ENCODE data around the gene VEPH1.
A peak's percentile ranks its signal among the peaks of the same experiment; 100 is the strongest.

VEPH1 gene

DNA sequence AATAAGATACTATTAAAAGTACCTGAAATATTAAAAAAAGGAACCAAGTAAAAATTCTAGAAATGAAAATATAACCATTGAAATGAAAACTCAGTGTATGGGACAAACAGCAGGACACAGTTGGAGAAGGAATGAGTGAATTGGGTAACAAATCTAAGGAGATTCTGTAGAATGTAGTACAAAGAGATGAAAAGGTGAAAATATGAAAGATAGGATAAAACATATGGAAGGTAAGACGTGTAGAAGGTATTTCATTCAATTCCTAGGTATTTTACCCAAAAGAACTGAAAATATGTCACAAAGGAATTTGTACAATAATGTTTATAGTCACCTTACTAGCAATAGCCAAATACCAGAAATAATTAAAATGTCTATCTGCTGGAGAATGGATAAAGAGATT is 260.4 kb downstream of the VEPH1 start:
- no peak for DNase-seq

DNA sequence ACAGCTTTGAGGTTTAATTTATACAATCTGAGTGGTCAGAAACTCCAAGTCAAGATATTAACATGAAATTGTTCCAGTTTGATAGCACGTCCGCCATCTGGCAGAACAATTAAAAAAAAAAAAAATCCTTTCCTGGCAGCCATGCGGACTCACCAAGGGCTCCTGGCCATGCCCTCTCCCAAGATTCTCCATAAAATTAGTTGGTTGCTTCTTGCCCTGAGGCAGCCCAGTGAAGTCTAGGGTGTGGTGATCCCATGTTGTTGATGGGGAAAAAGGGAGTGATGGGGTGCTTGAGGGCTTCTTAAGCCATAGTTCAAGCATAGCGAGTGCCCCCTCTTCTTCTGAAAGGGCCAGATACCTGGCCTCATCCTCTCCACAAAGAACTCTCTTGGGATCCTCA is 261.6 kb downstream of the VEPH1 start:
- no peak for DNase-seq

DNA sequence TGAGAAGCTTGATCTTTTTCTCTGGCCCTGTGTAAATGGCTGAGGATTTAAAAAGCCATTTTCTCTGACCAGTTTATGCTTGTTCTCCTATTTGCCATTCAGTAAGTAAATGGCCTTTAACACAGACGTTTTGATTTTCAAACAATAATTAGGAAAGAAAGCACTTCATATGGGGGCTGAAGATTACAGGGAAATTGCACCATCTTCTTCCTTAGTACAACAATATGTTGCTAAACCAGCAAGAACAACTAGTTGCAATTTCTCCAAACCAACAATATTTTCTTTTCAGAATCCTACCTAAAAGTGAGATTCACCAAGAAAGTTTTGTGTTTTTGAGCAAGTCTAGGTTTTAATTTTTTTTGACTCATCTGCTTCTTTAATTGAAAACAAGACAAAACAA is 262.8 kb downstream of the VEPH1 start:
- DNase-seq, result no peak

GRCh38 chr3:157239082-157239704 is 264.0 kb downstream of the VEPH1 start:
- peak; percentile 7 to 55 (median 30) for DNase-seq

DNA sequence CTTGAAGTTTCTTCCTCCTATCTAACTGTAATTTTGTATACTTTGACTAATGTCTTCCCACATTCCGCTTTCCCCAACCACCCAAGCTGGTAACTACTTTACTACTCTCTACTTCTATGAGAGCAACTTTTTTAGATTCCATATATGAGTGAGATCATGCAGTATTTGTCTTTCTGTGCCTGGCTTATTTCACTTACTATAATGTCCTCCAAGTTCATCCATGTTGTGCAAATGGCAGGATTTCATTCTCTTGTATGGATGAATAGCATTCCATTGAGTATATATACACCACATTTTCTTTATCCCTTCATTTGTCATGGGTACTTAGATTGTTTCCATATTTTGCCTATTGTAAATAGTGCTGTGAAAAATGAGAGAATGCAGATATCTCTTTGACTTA is 264.8 kb downstream of the VEPH1 start:
- no peak for DNase-seq

DNA sequence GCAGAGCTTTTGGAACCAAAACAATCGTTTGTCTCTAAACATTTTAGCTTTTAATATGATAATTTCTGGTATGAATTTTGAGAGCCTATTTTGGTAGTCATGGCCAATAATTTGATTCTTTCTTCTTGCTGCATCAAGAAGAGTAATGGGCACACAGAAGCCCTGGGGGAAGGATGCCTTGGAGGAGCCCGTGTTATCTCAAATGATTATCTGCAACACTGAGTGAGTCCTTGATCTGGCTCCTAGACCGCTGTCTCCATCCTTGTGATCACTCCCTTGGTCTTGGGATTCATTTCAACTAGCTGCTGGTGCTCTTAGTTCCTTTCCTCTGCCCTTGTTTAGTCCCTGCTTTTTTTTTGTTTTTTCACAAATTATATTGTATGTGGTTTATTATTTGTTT is 265.3 kb downstream of the VEPH1 start:
- DNase-seq, result no peak

DNA sequence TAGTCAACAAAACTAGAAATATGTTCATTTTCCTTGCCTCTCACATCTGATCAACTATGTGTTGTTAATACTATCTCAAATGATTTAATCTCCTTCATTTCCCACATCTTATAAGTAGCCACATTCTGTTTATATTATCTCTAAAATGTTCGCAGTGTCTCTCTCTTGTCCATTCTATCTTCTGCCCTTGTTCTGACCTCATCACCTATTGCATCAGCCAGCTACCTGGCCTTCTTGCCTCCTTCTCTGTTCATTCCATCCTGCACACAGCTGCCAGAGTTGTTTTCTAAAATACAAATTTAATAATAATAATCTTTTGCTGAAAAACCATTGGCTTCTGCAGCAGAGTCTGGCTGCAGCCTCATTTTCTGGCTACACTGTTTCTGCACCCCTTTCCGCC is 267.9 kb downstream of the VEPH1 start:
- no peak for DNase-seq

- DNase-seq, result no peak
Observed at GRCh38 chr3:157233923-157234322, 269.3 kb downstream of the VEPH1 start.

DNA sequence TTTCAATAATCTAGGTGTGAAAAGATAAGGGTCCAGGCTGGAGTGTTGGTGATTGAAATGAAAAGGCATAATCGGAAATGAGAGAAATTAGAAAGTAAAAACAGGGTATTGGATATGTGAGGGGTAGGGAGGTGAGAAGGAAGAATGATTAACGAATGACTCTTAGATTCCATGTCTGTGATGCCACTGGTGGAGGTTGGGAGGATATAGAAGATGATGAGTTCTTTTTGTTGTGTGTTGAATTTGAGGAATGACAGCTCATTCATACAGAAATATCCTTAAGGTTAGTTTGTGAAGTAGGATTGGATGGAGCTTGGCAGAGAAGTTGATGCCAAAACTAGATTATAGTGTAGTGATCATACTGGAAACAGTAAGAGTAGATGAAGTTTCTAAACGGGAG is 271.1 kb downstream of the VEPH1 start:
- DNase-seq, result no peak

GRCh38 chr3:157231071-157231470 is 272.1 kb downstream of the VEPH1 start:
- no peak for DNase-seq

DNA sequence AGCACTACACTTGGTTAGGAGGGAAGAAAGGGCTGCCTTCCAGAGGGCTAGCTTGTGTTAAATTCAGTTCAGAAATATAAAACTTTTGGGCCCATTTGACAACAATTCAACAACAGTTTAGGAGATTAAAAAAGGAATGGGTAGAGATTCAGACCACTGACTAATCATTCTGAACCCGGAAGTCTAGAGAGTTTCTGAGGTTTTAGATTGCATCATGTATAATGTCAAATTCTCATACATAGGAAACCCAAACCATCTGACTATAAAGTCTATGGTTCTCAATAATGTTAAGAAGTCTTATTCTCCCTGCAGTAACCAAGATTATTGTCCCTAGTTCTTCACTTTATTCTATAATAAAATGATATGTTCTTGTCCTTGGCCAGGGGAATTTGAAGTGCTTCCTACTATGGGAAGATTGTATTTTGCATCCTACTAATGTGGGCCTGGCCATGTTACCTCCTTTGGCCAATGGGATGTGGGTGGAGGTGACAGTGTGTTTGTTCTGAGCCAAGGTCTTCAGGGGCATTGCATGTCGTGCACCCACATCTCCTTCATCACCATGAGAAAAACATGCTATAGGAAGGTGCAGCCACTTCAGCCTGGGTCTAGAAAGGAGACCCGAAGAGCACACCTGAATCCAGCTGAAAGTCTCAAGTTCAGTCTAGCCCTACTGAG is 276.9 kb downstream of the VEPH1 start:
- no peak for DNase-seq

DNA sequence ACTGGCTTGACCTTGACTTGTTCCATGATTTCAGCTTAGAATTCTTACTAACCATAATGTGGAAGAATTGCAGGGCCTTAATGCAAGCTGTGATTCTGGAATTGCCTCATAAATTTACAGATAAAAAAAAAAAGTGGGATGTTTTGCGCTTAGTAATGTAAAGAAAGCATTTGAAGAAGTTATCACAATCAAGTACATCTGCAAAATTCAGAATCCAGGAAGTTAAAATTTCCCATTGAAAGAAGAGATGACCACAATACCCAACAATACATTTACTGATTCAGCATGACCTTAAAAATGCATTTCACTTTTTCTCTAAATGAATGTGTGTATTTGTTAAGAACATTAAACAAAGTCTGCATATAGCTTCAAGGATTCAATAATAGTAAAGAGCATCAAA is 278.2 kb downstream of the VEPH1 start:
- DNase-seq, result no peak

- DNase-seq, result no peak
Observed at GRCh38 chr3:157220883-157221282, 282.3 kb downstream of the VEPH1 start.

DNA sequence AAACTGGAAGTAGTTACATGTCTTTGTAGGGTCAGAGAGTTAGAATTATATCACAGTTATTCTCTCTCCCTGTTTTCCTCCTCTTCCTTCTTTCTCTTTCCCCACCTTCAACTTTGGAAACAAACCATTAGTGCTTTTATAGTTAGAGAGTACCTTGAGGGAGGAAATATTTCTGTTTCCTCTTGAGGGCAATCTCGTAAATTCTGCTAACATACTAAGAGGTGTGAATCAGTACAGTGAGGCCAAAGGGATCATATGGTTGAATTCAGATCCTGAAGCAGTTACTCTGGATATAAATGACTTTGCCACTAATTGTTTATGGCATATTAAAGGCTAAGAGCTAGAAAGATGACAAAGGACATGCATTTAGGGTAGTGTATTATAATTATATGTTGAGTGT is 283.0 kb downstream of the VEPH1 start:
- no peak for DNase-seq

- DNase-seq, result no peak
Observed at GRCh38 chr3:157219215-157219614, 284.0 kb downstream of the VEPH1 start.

Data from activated naive CD4-positive, alpha-beta T cell (primary cell).